Naive B cell (primary cell): Measurements from ENCODE around the gene PCGF6. TPM values are rescaled to one million over a fixed set of nuclear protein-coding genes. Genes with fewer than 3 reads are reported as not detected.
"Not testable (repeated sequence)": the region's sequence is repeated elsewhere in the genome, so short reads cannot be mapped to it uniquely, and the experiment has no call there.

Source experiments
- ATAC-seq, 2 donors: fragments of 150-1000 bp; cut with Tn5 transposase; 2 replicates each; pipeline ENCODE4 v1.10.0; 2021; ENCODE audit warnings: low read depth in 2 of 2, mild to moderate bottlenecking in 2 of 2, moderate library complexity in 2 of 2
- DNase-seq: peaks from one replicate; pipeline ENCODE4 v3.0.0; 2022
- H3K27ac Mint-ChIP-seq, 6 donors: one replicate each; pipeline ENCODE4 v1.8.0; 2020 to 2022; ENCODE audit warnings: mild to moderate bottlenecking in 6 of 6, mixed read lengths in 6 of 6, moderate library complexity in 5 of 6, inconsistent platforms in 2 of 6
- H3K27me3 Mint-ChIP-seq, 3 donors: one replicate each; pipeline ENCODE4 v1.8.0; 2021 to 2022; ENCODE audit warnings: mixed read lengths in 3 of 3, mild to moderate bottlenecking in 1 of 3
- H3K36me3 Mint-ChIP-seq, 2 donors: one replicate each; pipeline ENCODE4 v1.8.0; 2020 to 2022; ENCODE audit warnings: mixed read lengths in 2 of 2, inconsistent platforms in 1 of 2, mild to moderate bottlenecking in 1 of 2
- H3K4me1 Mint-ChIP-seq, 3 donors: one replicate each; pipeline ENCODE4 v1.8.0; 2020 to 2022; ENCODE audit warnings: mixed read lengths in 3 of 3, inconsistent platforms in 1 of 3, mild to moderate bottlenecking in 1 of 3, moderate library complexity in 1 of 3
- H3K4me3 Mint-ChIP-seq, 8 donors: one replicate each; pipeline ENCODE4 v1.8.0; 2020 to 2022; ENCODE audit warnings: mild to moderate bottlenecking in 8 of 8, mixed read lengths in 8 of 8, moderate library complexity in 8 of 8, inconsistent platforms in 2 of 8
- H3K9me3 Mint-ChIP-seq, 7 donors: one replicate each; pipeline ENCODE4 v1.8.0; 2020 to 2022; ENCODE audit warnings: mixed read lengths in 7 of 7, mild to moderate bottlenecking in 5 of 7, inconsistent platforms in 2 of 7, moderate library complexity in 1 of 7
- polyA plus RNA-seq, 6 donors: library from polyadenylated mRNA; unstranded; fragments of 300-500 nt; fragmentation: Illumina TruSeq; gene quantifications; one replicate each; pipeline ENCODE4 v1.2.3, GENCODE V29; 2021; ENCODE audit warnings: low read depth in 6 of 6

PCGF6 gene
- polyA plus RNA-seq, 6 donors from 2014 or later = 7.9 to 12.2 (median 9.1) TPM

- not testable (repeated sequence) for DNase-seq, H3K27ac Mint-ChIP-seq, H3K4me1 Mint-ChIP-seq, ATAC-seq, H3K36me3 Mint-ChIP-seq, H3K9me3 Mint-ChIP-seq, H3K27me3 Mint-ChIP-seq, H3K4me3 Mint-ChIP-seq
Measured at GRCh38 chr10:103359493-103359892, 8.6 kb upstream of the PCGF6 start.

GRCh38 chr10:103355906-103356599 is 5.1 kb upstream of the PCGF6 start:
- H3K9me3 Mint-ChIP-seq = no peaks in the 10 kb centered on the region
- H3K27ac Mint-ChIP-seq = no peak overlapping the region
- ATAC-seq (no peak), DNase-seq (no peak)
- no peak overlapping the region for H3K4me3 Mint-ChIP-seq
- H3K27me3 Mint-ChIP-seq = no peaks in the 10 kb centered on the region
- H3K4me1 Mint-ChIP-seq = peaks cover 0 to 5% (median 0%) of the 10 kb centered on the region in 3 donors
- H3K36me3 Mint-ChIP-seq = no peaks in the 10 kb centered on the region

- H3K27ac Mint-ChIP-seq, DNase-seq, H3K9me3 Mint-ChIP-seq, H3K27me3 Mint-ChIP-seq, H3K36me3 Mint-ChIP-seq, H3K4me3 Mint-ChIP-seq, H3K4me1 Mint-ChIP-seq, ATAC-seq: not testable (repeated sequence)
Measured at GRCh38 chr10:103354567-103354966, 3.6 kb upstream of the PCGF6 start.

GRCh38 chr10:103353281-103353680 is 2.3 kb upstream of the PCGF6 start:
- peaks cover 0 to 5% (median 0%) of the 10 kb centered on the region in 3 donors for H3K4me1 Mint-ChIP-seq
- no peaks in the 10 kb centered on the region for H3K27me3 Mint-ChIP-seq
- no peaks in the 10 kb centered on the region for H3K9me3 Mint-ChIP-seq
- peak overlapping the region in 2 of 8 donors; percentile 39 to 74 for H3K4me3 Mint-ChIP-seq
- DNase-seq (no peak), ATAC-seq (no peak)
- peak overlapping the region in 1 of 6 donors; percentile 47 for H3K27ac Mint-ChIP-seq
- no peaks in the 10 kb centered on the region for H3K36me3 Mint-ChIP-seq

- Mint-ChIP-seq H3K27ac (peak overlapping the region in 2 of 6 donors; percentile 24 to 53), H3K4me3 (peak overlapping the region; percentile 66 to 97 (median 90)), H3K27me3 (no peaks in the 10 kb centered on the region), H3K4me1 (peaks cover 0 to 5% (median 0%) of the 10 kb centered on the region in 3 donors), H3K9me3 (no peaks in the 10 kb centered on the region), H3K36me3 (no peaks in the 10 kb centered on the region)
- ATAC-seq (no peak), DNase-seq (no peak)
Measured at GRCh38 chr10:103350175-103350516, 794 bp downstream of the PCGF6 start.

- no peaks in the 10 kb centered on the region for H3K9me3 Mint-ChIP-seq
- DNase-seq = no peak
- H3K4me1 Mint-ChIP-seq = no peaks in the 10 kb centered on the region
- H3K27me3 Mint-ChIP-seq = no peaks in the 10 kb centered on the region
- no peak overlapping the region for H3K27ac Mint-ChIP-seq
- H3K36me3 Mint-ChIP-seq = no peaks in the 10 kb centered on the region
- no peak overlapping the region for H3K4me3 Mint-ChIP-seq
- no peak for ATAC-seq
Measured at GRCh38 chr10:103336370-103336769, 14.6 kb downstream of the PCGF6 start.

- no peak overlapping the region for H3K4me3 Mint-ChIP-seq
- DNase-seq (no peak), ATAC-seq (no peak)
- no peaks in the 10 kb centered on the region for H3K27me3 Mint-ChIP-seq
- no peaks in the 10 kb centered on the region for H3K4me1 Mint-ChIP-seq
- H3K36me3 Mint-ChIP-seq = no peaks in the 10 kb centered on the region
- H3K9me3 Mint-ChIP-seq = no peaks in the 10 kb centered on the region
- H3K27ac Mint-ChIP-seq = no peak overlapping the region
Measured at GRCh38 chr10:103334567-103334966, 16.4 kb downstream of the PCGF6 start.

- ATAC-seq = no peak
- no peaks in the 10 kb centered on the region for H3K36me3 Mint-ChIP-seq
- H3K9me3 Mint-ChIP-seq = no peaks in the 10 kb centered on the region
- H3K4me3 Mint-ChIP-seq = no peak overlapping the region
- no peak overlapping the region for H3K27ac Mint-ChIP-seq
- H3K4me1 Mint-ChIP-seq = no peaks in the 10 kb centered on the region
- no peaks in the 10 kb centered on the region for H3K27me3 Mint-ChIP-seq
- peak; percentile 3 for DNase-seq
Measured at GRCh38 chr10:103333934-103334520, 16.9 kb downstream of the PCGF6 start.

- Mint-ChIP-seq H3K27ac (no peak overlapping the region), H3K9me3 (no peaks in the 10 kb centered on the region), H3K4me1 (no peaks in the 10 kb centered on the region), H3K27me3 (no peaks in the 10 kb centered on the region), H3K36me3 (no peaks in the 10 kb centered on the region), H3K4me3 (no peak overlapping the region)
- ATAC-seq = no peak
- DNase-seq = no peak
Measured at GRCh38 chr10:103327906-103328305, 23.0 kb downstream of the PCGF6 start.

GRCh38 chr10:103316087-103316486 is 34.9 kb downstream of the PCGF6 start:
- Mint-ChIP-seq H3K27me3 (no peaks in the 10 kb centered on the region), H3K27ac (no peak overlapping the region), H3K9me3 (no peaks in the 10 kb centered on the region), H3K4me3 (no peak overlapping the region), H3K4me1 (no peaks in the 10 kb centered on the region), H3K36me3 (peaks cover 7 to 8% of the 10 kb centered on the region in 2 donors)
- DNase-seq (no peak), ATAC-seq (no peak)

GRCh38 chr10:103310197-103310596 is 40.7 kb downstream of the PCGF6 start:
- Mint-ChIP-seq H3K27ac (no peak overlapping the region), H3K4me3 (no peak overlapping the region), H3K36me3 (peaks cover 0 to 14% of the 10 kb centered on the region in 2 donors), H3K9me3 (no peaks in the 10 kb centered on the region), H3K27me3 (no peaks in the 10 kb centered on the region), H3K4me1 (no peaks in the 10 kb centered on the region)
- ATAC-seq (no peak), DNase-seq (no peak)

GRCh38 chr10:103307594-103307993 is 43.3 kb downstream of the PCGF6 start:
- Mint-ChIP-seq H3K27ac (no peak overlapping the region), H3K27me3 (no peaks in the 10 kb centered on the region), H3K36me3 (peaks cover 0 to 10% of the 10 kb centered on the region in 2 donors), H3K9me3 (no peaks in the 10 kb centered on the region), H3K4me3 (no peak overlapping the region), H3K4me1 (no peaks in the 10 kb centered on the region)
- DNase-seq (no peak), ATAC-seq (no peak)

GRCh38 chr10:103295374-103296015 is 55.4 kb downstream of the PCGF6 start:
- Mint-ChIP-seq H3K27ac (no peak overlapping the region), H3K27me3 (peaks cover under 1 to 8% (median 5%) of the 10 kb centered on the region in 3 donors), H3K4me3 (no peak overlapping the region), H3K4me1 (no peaks in the 10 kb centered on the region), H3K36me3 (no peaks in the 10 kb centered on the region), H3K9me3 (no peaks in the 10 kb centered on the region)
- ATAC-seq (no peak), DNase-seq (no peak)

- Mint-ChIP-seq H3K4me3 (no peak overlapping the region), H3K4me1 (no peaks in the 10 kb centered on the region), H3K36me3 (no peaks in the 10 kb centered on the region), H3K27ac (peak overlapping the region in 1 of 6 donors; percentile 67), H3K9me3 (no peaks in the 10 kb centered on the region), H3K27me3 (peaks cover 20 to 38% (median 26%) of the 10 kb centered on the region in 3 donors)
- no peak for ATAC-seq
- DNase-seq = no peak
Measured at GRCh38 chr10:103291588-103291987, 59.4 kb downstream of the PCGF6 start.
